Ishikawa (cell line): ENCODE results near the gene AKT1.

Source experiments
- CEBPB ChIP-seq: IDR thresholded peaks from 2 replicates; pipeline ENCODE4 v1.6.1; 2012
- CREB1 ChIP-seq: IDR thresholded peaks from 2 replicates; pipeline ENCODE4 v1.6.1; 2012; ENCODE audit warnings: low read depth
- EGR1 ChIP-seq: IDR thresholded peaks from 2 replicates; pipeline ENCODE4 v1.6.1; 2012
- EP300 ChIP-seq: IDR thresholded peaks from 2 replicates; pipeline ENCODE4 v1.6.1; 2012; ENCODE audit warnings: borderline replicate concordance
- FOXM1 ChIP-seq: IDR thresholded peaks from 2 replicates; pipeline ENCODE4 v1.6.1; 2012; ENCODE audit warnings: low read depth, borderline replicate concordance
- MAX ChIP-seq: IDR thresholded peaks from 2 replicates; pipeline ENCODE4 v1.6.1; 2012
- NFIC ChIP-seq: IDR thresholded peaks from 2 replicates; pipeline ENCODE4 v1.6.1; 2012
- RAD21 ChIP-seq: IDR thresholded peaks from 2 replicates; pipeline ENCODE4 v1.6.1; 2012; ENCODE audit warnings: low read depth
- REST ChIP-seq: IDR thresholded peaks from 2 replicates; pipeline ENCODE4 v1.6.1; 2012; ENCODE audit warnings: low read depth, mild to moderate bottlenecking
- TAF1 ChIP-seq: IDR thresholded peaks from 2 replicates; pipeline ENCODE4 v1.6.1; 2012; ENCODE audit warnings: low read depth, mild to moderate bottlenecking
- TCF12 ChIP-seq: IDR thresholded peaks from 2 replicates; pipeline ENCODE4 v1.6.1; 2012; ENCODE audit warnings: low read depth
- TEAD4 ChIP-seq: IDR thresholded peaks from 2 replicates; pipeline ENCODE4 v1.6.1; 2012
- YY1 ChIP-seq: IDR thresholded peaks from 2 replicates; pipeline ENCODE4 v1.6.1; 2012; ENCODE audit warnings: low read depth
- ZBTB7A ChIP-seq: IDR thresholded peaks from 2 replicates; pipeline ENCODE4 v1.6.1; 2012; ENCODE audit warnings: low read depth
- TF ChIP-seq, protein P1 (sequence below): IDR thresholded peaks from 2 replicates; pipeline ENCODE4 v1.6.1; 2012

AKT1 gene

DNA sequence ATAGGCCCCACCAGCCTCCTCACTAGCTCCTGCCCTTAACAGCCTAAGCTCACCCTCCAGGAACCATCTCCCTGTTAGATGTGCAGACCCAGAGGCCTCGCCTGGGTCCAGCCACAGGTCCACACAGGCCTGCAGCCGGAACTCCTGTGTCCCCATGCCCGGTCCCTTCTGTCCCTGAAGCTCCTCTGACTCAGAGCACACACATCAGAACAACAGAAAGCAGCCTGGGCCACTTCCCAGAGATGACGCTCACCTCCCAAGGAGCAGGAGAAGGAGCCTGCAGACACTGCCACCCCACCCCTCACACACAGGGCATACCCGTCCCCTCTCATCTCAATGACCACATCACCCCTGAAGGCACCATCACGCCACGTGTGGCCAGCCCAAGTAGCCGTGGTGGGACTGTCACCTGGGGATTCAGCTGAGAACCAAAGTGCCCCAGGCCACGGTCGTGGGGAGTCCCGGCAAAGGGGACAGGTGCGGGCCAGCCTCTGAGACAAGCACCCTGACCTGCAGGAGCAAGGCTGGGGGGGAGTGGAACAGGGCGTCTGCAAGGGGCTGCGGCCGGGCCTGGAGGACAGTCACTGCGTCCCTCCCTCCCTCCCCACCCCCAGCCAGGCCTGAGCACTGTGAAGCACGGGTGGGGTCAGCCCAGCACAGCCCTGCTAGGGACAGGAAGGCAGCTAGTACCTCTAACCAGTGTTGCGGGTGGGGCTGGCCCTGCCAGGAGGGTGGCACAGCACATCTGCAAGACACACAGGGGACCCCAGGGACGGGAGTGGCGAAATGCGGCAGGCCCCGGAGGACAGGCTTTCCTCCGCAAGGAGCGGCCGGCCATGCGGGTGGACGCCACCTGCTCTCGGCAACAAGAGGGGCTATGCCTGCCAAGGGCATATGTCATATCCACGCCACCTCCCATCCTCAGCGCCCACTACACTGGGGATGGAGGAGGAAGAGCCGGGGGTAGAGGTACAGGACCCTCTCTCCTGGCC, 5.5 kb downstream of the AKT1 start:
- TF ChIP-seq, protein P1, sequence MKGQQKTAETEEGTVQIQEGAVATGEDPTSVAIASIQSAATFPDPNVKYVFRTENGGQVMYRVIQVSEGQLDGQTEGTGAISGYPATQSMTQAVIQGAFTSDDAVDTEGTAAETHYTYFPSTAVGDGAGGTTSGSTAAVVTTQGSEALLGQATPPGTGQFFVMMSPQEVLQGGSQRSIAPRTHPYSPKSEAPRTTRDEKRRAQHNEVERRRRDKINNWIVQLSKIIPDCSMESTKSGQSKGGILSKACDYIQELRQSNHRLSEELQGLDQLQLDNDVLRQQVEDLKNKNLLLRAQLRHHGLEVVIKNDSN = no peak
- TF ChIP-seq CREB1 = no peak
- no peak for TF ChIP-seq TAF1
- TF ChIP-seq RAD21 = no peak
- no peak for TF ChIP-seq TCF12
- TF ChIP-seq FOXM1 = no peak
- TF ChIP-seq NFIC = no peak
- TF ChIP-seq EP300 = no peak
- no peak for TF ChIP-seq MAX
- no peak for TF ChIP-seq REST
- TF ChIP-seq YY1 = no peak
- TF ChIP-seq CEBPB = no peak
- no peak for TF ChIP-seq EGR1
- TF ChIP-seq ZBTB7A = no peak

DNA sequence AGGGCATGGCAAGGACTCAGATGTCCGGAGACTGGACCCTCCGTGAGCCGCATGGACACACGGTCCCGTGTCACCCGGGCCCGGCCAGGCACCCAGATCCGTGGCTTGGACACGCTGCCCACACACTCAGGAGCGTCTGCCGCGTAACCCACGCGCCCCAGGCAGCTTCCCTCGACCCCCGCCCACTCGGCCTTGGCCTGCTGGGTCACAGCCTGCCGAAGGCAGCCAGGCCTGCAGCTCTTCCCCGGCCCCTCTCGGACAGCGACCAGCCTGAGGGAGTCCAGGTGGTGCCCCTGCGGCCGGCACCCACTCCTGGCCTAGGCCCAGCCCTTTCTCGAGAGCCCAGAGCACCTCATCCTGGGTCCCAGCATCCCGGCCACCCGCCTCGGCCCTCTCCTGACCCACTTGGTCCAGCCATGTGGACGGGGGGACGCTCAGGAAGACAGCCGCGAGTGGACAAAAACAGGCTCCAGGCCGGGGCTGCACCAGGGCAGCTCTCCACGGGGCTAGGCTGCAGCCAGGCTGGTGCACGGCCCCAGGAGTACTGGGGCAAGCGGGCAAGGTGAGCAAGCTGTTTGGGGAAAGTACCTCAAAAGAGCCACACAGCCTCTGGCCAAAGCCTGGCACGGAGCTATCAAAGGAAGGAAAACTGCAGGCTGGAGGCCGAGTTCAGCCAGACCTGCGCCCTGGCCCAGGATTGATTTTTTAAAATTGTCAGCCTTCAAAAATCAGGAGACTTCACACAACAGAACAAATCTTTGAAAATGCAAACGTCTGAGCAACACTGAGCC, 6.5 kb downstream of the AKT1 start:
- TF ChIP-seq RAD21 (no peak), CEBPB (no peak), TEAD4 (no peak), EGR1 (no peak), REST (no peak), TCF12 (no peak), FOXM1 (no peak), TAF1 (no peak), CREB1 (no peak), ZBTB7A (no peak), NFIC (no peak)
- TF ChIP-seq, protein P1 = no peak

DNA sequence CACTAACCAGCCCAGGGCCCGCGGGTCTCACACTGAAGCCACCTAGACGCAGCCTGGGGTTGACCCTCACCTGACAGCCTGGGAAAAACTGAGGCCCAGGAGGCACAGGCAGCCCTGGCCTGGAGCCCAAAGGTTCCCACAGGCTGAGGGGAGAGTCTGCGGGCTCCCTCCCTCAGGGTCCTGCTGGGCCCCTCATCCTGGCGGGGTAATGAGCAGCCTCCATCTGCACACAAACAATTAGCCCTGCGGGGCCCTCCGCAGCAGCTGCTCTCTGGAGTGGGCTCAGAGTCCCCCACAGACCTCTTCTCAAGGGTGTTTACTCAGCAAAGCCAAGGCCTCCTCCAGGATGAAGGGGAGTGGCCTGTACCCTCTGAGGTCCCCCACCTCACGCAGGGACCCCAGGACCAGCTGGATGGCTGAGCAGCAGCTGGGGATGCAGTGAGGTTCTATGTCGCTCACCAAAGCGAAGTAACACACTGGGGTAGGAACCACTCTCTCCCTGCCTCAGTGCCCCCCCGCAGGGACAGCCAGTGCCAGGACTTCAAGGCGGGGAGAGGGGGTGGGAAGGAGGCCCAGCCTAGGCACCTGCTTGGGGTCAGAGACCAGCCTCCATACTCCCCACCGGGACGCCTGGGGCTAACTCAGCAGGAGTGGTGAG, 7.3 kb downstream of the AKT1 start:
- no peak for TF ChIP-seq TAF1
- TF ChIP-seq TCF12 = no peak
- TF ChIP-seq EP300 = no peak
- no peak for TF ChIP-seq REST
- TF ChIP-seq MAX = no peak
- TF ChIP-seq, protein P1 = no peak
- TF ChIP-seq NFIC = no peak
- no peak for TF ChIP-seq RAD21
- no peak for TF ChIP-seq FOXM1
- TF ChIP-seq YY1 = no peak
- no peak for TF ChIP-seq TEAD4
- TF ChIP-seq CEBPB = no peak
- TF ChIP-seq EGR1 = no peak
- no peak for TF ChIP-seq CREB1
- no peak for TF ChIP-seq ZBTB7A
